OCI-LY7 (cell line): ENCODE data around the gene ZSWIM5. TPM values are rescaled to one million over a fixed set of nuclear protein-coding genes. Genes with fewer than 3 reads are reported as not detected.
"Not testable (repeated sequence)": the region's sequence is repeated elsewhere in the genome, so short reads cannot be mapped to it uniquely, and the experiment has no call there.

Experiments
- BruUV-seq: library from RNA; stranded (reverse); fragments of 400-500 nt; replicated peaks from 2 replicates; lab custom pipeline; 2021; lab: Mats Ljungman, UMichigan
- CTCF ChIA-PET: fragments of 300-600 bp; sonication (Branson Sonifier 250); formaldehyde crosslinking; loops from one replicate; lab custom pipeline; 2022; ENCODE audit warnings: antibody characterized with exemption; ENCODE audit not compliant: unreplicated experiment; lab: Charles Lee
- POLR2A ChIA-PET: fragments of 300-600 bp; sonication (Branson Sonifier 250); formaldehyde crosslinking; loops from one replicate; lab custom pipeline; 2022; ENCODE audit warnings: antibody characterized with exemption; lab: Charles Lee
- DNase-seq: peaks from one replicate; pipeline ENCODE4 v3.0.0-alpha.2; 2015; ENCODE audit warnings: low spot score
- H2AFZ ChIP-seq: fragments of 200-600 bp; sonication (generic), shearing (Covaris generic); 2 replicates; pipeline ENCODE4 v1.6.1; 2014; ENCODE audit warnings: mild to moderate bottlenecking, antibody characterized with exemption, low read length, moderate library complexity
- H3K27ac ChIP-seq: fragments of 200-600 bp; sonication (generic); 2 replicates; pipeline ENCODE4 v1.5.1; 2014; ENCODE audit warnings: mixed run types, low read depth, mild to moderate bottlenecking, moderate library complexity, low read length, inconsistent platforms; ENCODE audit not compliant: poor library complexity, severe bottlenecking
- H3K36me3 ChIP-seq: fragments of 200-600 bp; sonication (generic); 2 replicates; pipeline ENCODE4 v1.6.1; 2014; ENCODE audit warnings: mild to moderate bottlenecking, antibody characterized with exemption, low read length, moderate library complexity, mixed read lengths; ENCODE audit not compliant: insufficient read depth
- H3K4me1 ChIP-seq: fragments of 200-600 bp; sonication (generic); 2 replicates; pipeline ENCODE4 v1.5.1; 2014; ENCODE audit warnings: mild to moderate bottlenecking, low read length; ENCODE audit not compliant: insufficient read depth, poor library complexity, severe bottlenecking
- H3K4me2 ChIP-seq: fragments of 200-600 bp; sonication (generic); 2 replicates; pipeline ENCODE4 v1.6.1; 2014; ENCODE audit warnings: mild to moderate bottlenecking, low read length
- H3K4me3 ChIP-seq: fragments of 200-600 bp; sonication (generic); 2 replicates; pipeline ENCODE4 v1.5.1; 2014; ENCODE audit warnings: mild to moderate bottlenecking, low read depth, low read length; ENCODE audit not compliant: poor library complexity, severe bottlenecking
- H3K79me2 ChIP-seq: fragments of 200-600 bp; sonication (generic); 2 replicates; pipeline ENCODE4 v1.6.1; 2016; ENCODE audit warnings: low read depth, mild to moderate bottlenecking, low read length, moderate library complexity, mixed read lengths; ENCODE audit not compliant: insufficient read depth
- H3K9me2 ChIP-seq: fragments of 200-600 bp; sonication (generic); 2 replicates; pipeline ENCODE4 v1.6.1; 2016; ENCODE audit warnings: mild to moderate bottlenecking, low read length, mixed read lengths; ENCODE audit not compliant: insufficient read depth
- H3K9me3 ChIP-seq: fragments of 200-600 bp; sonication (generic); 2 replicates; pipeline ENCODE4 v1.6.1; 2014; ENCODE audit warnings: mild to moderate bottlenecking, mixed run types, low read length, mixed read lengths
- H4K20me1 ChIP-seq: fragments of 200-600 bp; sonication (generic); 2 replicates; pipeline ENCODE4 v1.6.1; 2014; ENCODE audit warnings: mild to moderate bottlenecking, antibody characterized with exemption, low read length, moderate library complexity, mixed read lengths; ENCODE audit not compliant: insufficient read depth
- CTCF ChIP-seq: fragments of 200-600 bp; sonication (generic); conservative IDR thresholded peaks from 2 replicates; pipeline ENCODE4 v1.5.1; 2014; ENCODE audit warnings: mild to moderate bottlenecking, antibody characterized with exemption, low read length, moderate library complexity, mixed read lengths
- EZH2phosphoT487 ChIP-seq: fragments of 200-600 bp; sonication (generic); IDR thresholded peaks from 2 replicates; pipeline ENCODE4 v1.6.1; 2018; ENCODE audit warnings: low read depth, borderline replicate concordance, mild to moderate bottlenecking, mixed run types, antibody characterized with exemption, low read length, moderate library complexity, mixed read lengths
- intact Hi-C: fragments of 100-400 bp; cut with micrococcal nuclease; formaldehyde crosslinking; loops from one replicate; pipeline ENCODE4 v1.10.0; 2022; ENCODE audit not compliant: unreplicated experiment
- total RNA-seq, 2 experiments: library from RNA; depleted of rRNA in 1 of 2; stranded (reverse); fragments of >200 nt in 1 of 2; shearing (Covaris generic) in 1 of 2; gene quantifications; 2 replicates each; pipeline ENCODE4 v1.2.3, GENCODE V29; 2014 to 2022

Gene ZSWIM5
- total RNA-seq, 2 experiments from 2014 or later, result 0.28 to 0.42 TPM

- TF ChIP-seq CTCF, result no peak
- TF ChIP-seq EZH2phosphoT487, result no peak
Observed at GRCh38 chr1:45111239-45111638, 95.2 kb downstream of the ZSWIM5 start.

GRCh38 chr1:45107782-45108181 is 98.6 kb downstream of the ZSWIM5 start:
- no peak for TF ChIP-seq EZH2phosphoT487
- TF ChIP-seq CTCF, result no peak
- no peaks in the 10 kb centered on the region for H3K9me3 ChIP-seq
- intact Hi-C loops, result no loop called here
- no peaks in the 10 kb centered on the region for H3K79me2 ChIP-seq
- H2AFZ ChIP-seq, result no peak overlapping the region
- H3K4me3 ChIP-seq, result no peak overlapping the region
- ChIA-PET POLR2A (interaction anchor here (0.6 kb wide), 1 partner anchor 357 kb away, joined by 4 read pairs; no protein-coding TSS in a partner anchor), CTCF (no interaction called here)
- H3K4me2 ChIP-seq, result no peak overlapping the region
- BruUV-seq, result no TSS peak
- no peaks in the 10 kb centered on the region for H4K20me1 ChIP-seq
- no peak overlapping the region for H3K27ac ChIP-seq
- H3K36me3 ChIP-seq, result no peaks in the 10 kb centered on the region
- H3K9me2 ChIP-seq, result 0 out of 2 replicates have a peak, but pooled peaks cover 2% of the 10 kb centered on the region
- DNase-seq, result no peak
- H3K4me1 ChIP-seq, result no peaks in the 10 kb centered on the region

More at GRCh38 chr1:45111239-45111638, 95.2 kb downstream of the ZSWIM5 start:
- H3K4me2 ChIP-seq, result no peak overlapping the region
- CTCF ChIA-PET, result no interaction called here
- BruUV-seq, result no TSS peak
- H3K9me2 ChIP-seq, result 0 out of 2 replicates have a peak, but pooled peaks cover 2% of the 10 kb centered on the region
- no peaks in the 10 kb centered on the region for H3K36me3 ChIP-seq
- intact Hi-C loops, result no loop called here
- no peaks in the 10 kb centered on the region for H4K20me1 ChIP-seq
- no peaks in the 10 kb centered on the region for H3K4me1 ChIP-seq
- no peaks in the 10 kb centered on the region for H3K79me2 ChIP-seq
- no peak overlapping the region for H2AFZ ChIP-seq
- POLR2A ChIA-PET, result no interaction called here
- no peak for DNase-seq
- no peak overlapping the region for H3K4me3 ChIP-seq
- H3K9me3 ChIP-seq, result no peaks in the 10 kb centered on the region
- no peak overlapping the region for H3K27ac ChIP-seq

GRCh38 chr1:45106864-45107263 is 99.5 kb downstream of the ZSWIM5 start:
- intact Hi-C loops, BruUV-seq: not testable (repeated sequence)

GRCh38 chr1:45106156-45106545 is 100.3 kb downstream of the ZSWIM5 start:
- H3K9me2 ChIP-seq, H4K20me1 ChIP-seq, H2AFZ ChIP-seq, H3K4me3 ChIP-seq, H3K4me2 ChIP-seq, intact Hi-C loops, H3K9me3 ChIP-seq, H3K27ac ChIP-seq, H3K79me2 ChIP-seq, CTCF ChIA-PET, DNase-seq, H3K36me3 ChIP-seq, BruUV-seq, POLR2A ChIA-PET, H3K4me1 ChIP-seq: not testable (repeated sequence)

More at GRCh38 chr1:45106864-45107263, 99.5 kb downstream of the ZSWIM5 start:
- H3K4me1 ChIP-seq, H3K9me3 ChIP-seq, H3K36me3 ChIP-seq, H4K20me1 ChIP-seq, H3K27ac ChIP-seq, H3K4me2 ChIP-seq, H3K4me3 ChIP-seq, H2AFZ ChIP-seq, H3K9me2 ChIP-seq, CTCF ChIA-PET, H3K79me2 ChIP-seq, DNase-seq, POLR2A ChIA-PET: not testable (repeated sequence)

GRCh38 chr1:45105486-45106155 is 100.8 kb downstream of the ZSWIM5 start:
- H3K4me3 ChIP-seq, H3K27ac ChIP-seq, DNase-seq, H3K36me3 ChIP-seq, H2AFZ ChIP-seq, intact Hi-C loops, H3K79me2 ChIP-seq, POLR2A ChIA-PET, H3K9me2 ChIP-seq, H3K4me2 ChIP-seq, H3K4me1 ChIP-seq, CTCF ChIA-PET, BruUV-seq, H3K9me3 ChIP-seq, H4K20me1 ChIP-seq: not testable (repeated sequence)
